ENCODE results near the gene SMAD3.

DNA sequence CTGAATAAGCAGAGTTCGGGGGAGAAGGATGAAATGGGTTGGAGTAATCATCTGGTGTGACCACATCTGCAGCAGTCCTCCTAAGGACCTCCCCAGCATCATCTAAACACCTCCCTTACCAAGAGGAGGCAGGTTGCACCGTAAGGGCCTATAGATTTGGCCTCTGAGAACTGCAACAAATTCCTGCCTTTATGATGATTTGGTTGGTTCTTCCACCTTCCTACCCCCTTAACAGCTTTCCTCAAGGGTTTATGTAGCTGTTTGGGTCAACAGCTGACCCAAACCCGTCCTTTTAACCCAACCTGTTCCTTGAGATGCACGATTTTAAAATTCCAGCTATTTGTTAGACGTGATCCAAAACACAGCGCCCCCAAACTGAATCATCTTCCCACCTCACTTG lies 130.8 kb downstream of the SMAD3 start:
- no peak for TF ChIP-seq EZH2 (IDR thresholded peaks at IDR 0.05; ENCODE audit: borderline replicate concordance, insufficient read depth, low read depth, low read length, poor library complexity, severe bottlenecking)
- TF ChIP-seq, protein P1, sequence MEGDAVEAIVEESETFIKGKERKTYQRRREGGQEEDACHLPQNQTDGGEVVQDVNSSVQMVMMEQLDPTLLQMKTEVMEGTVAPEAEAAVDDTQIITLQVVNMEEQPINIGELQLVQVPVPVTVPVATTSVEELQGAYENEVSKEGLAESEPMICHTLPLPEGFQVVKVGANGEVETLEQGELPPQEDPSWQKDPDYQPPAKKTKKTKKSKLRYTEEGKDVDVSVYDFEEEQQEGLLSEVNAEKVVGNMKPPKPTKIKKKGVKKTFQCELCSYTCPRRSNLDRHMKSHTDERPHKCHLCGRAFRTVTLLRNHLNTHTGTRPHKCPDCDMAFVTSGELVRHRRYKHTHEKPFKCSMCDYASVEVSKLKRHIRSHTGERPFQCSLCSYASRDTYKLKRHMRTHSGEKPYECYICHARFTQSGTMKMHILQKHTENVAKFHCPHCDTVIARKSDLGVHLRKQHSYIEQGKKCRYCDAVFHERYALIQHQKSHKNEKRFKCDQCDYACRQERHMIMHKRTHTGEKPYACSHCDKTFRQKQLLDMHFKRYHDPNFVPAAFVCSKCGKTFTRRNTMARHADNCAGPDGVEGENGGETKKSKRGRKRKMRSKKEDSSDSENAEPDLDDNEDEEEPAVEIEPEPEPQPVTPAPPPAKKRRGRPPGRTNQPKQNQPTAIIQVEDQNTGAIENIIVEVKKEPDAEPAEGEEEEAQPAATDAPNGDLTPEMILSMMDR (IDR thresholded peaks at IDR 0.05) = no peak
